Esophagus mucosa (tissue), 1 donor: ENCODE measurements around the gene GPSM1. TPM values are rescaled to one million over a fixed set of nuclear protein-coding genes. Genes with fewer than 3 reads are reported as not detected.
A peak's percentile ranks its signal among the peaks of the same experiment; 100 is the strongest.
"Not testable (repeated sequence)": the region's sequence is repeated elsewhere in the genome, so short reads cannot be mapped to it uniquely, and the experiment has no call there.

Experiments used
- ATAC-seq: fragments of 200-7000 bp; cut with Tn5 transposase; one replicate; pipeline ENCODE4 v1.9.1; 2020
- total RNA-seq: library from RNA; stranded (reverse); gene quantifications from one replicate; pipeline ENCODE4 v1.2.4, GENCODE V29; 2023
- donor health status: DM: yes; HTN: yes; CAD: no.

Gene GPSM1
- total RNA-seq, 1 donor from 2014 or later, result 1.2 TPM

- ATAC-seq, result peak; percentile 2
These were observed 18.2 kb downstream of the GPSM1 start for GRCh38 chr9:136345281-136346156.

GRCh38 chr9:136346157-136346481 is 18.8 kb downstream of the GPSM1 start:
- peak; percentile 2 for ATAC-seq

- ATAC-seq, result no peak
These were observed 19.7 kb downstream of the GPSM1 start for GRCh38 chr9:136346927-136347465.

GRCh38 chr9:136347472-136348256 is 20.3 kb downstream of the GPSM1 start:
- no peak for ATAC-seq

GRCh38 chr9:136348691-136349090 is 21.4 kb downstream of the GPSM1 start:
- ATAC-seq, result no peak

- no peak for ATAC-seq
These were observed 22.2 kb downstream of the GPSM1 start for GRCh38 chr9:136349546-136349945.

GRCh38 chr9:136351252-136351800 is 24.0 kb downstream of the GPSM1 start:
- no peak for ATAC-seq

GRCh38 chr9:136351868-136352267 is 24.5 kb downstream of the GPSM1 start:
- ATAC-seq, result not testable (repeated sequence)

GRCh38 chr9:136352682-136353081 is 25.3 kb downstream of the GPSM1 start:
- no peak for ATAC-seq

- ATAC-seq, result no peak
These were observed 25.7 kb downstream of the GPSM1 start for GRCh38 chr9:136353088-136353487.

- ATAC-seq, result no peak
These were observed 26.6 kb downstream of the GPSM1 start for GRCh38 chr9:136353757-136354488.

- no peak for ATAC-seq
These were observed 27.3 kb downstream of the GPSM1 start for GRCh38 chr9:136354592-136355085.

- no peak for ATAC-seq
These were observed 28.5 kb downstream of the GPSM1 start for GRCh38 chr9:136355616-136356557.

- no peak for ATAC-seq
These were observed 29.9 kb downstream of the GPSM1 start for GRCh38 chr9:136357202-136357725.

- no peak for ATAC-seq
These were observed 30.7 kb downstream of the GPSM1 start for GRCh38 chr9:136358016-136358415.

GRCh38 chr9:136358888-136359287 is 31.5 kb downstream of the GPSM1 start:
- no peak for ATAC-seq

- no peak for ATAC-seq
These were observed 32.7 kb downstream of the GPSM1 start for GRCh38 chr9:136359774-136360718.

GRCh38 chr9:136361047-136361753 is 33.9 kb downstream of the GPSM1 start:
- no peak for ATAC-seq
